NCI-H2081 (cell line): ENCODE measurements around the gene CRACR2A.

ENCODE experiments used
- DNase-seq, 2 experiments: peaks; one replicate each; lab custom pipeline; 2025; lab: John Stamatoyannopoulos, UW

Gene CRACR2A

GRCh38 chr12:3651585-3652424, 101.1 kb downstream of the CRACR2A start:
- no peak for DNase-seq

DNA sequence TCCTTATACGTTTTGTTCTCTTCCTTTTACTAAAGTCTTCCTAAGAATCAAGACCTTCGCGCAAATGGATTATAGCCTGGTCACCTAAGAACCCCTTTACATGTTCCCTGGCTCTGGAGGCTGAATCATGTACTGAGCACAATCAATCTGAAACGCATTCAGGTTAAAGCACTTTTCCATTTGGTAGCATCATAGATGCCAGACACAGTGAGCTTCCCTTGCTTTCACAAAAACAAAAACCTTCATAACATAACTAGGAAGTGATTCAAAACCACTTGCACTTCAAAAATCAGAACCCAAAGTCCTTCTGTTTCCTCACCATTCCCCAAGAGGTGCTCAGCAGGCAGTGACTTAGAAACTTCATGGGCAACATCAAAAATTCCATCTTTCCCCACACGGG, 105.4 kb downstream of the CRACR2A start:
- no peak for DNase-seq

- no peak for DNase-seq
Measured at GRCh38 chr12:3646561-3647241, 106.2 kb downstream of the CRACR2A start.

DNA sequence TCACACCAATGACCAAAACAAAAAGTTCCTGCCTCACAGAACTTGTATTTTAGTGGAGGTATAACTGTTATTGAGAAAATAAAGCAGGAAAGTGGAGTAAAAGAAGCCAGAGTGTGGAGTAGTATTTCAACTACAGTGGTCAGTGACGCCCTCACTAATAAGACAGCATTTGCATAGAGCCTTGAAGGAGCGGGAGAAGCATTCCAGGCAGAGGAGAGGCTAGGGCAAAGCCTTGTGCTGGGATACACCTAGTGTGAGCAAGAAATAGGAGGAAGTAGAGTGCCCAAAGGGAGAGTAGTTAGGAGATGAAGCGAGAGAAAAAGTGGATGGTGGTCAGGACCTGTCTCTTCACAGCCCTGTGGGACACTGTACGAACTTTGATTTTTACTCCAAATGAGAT, 107.8 kb downstream of the CRACR2A start:
- no peak for DNase-seq

DNA sequence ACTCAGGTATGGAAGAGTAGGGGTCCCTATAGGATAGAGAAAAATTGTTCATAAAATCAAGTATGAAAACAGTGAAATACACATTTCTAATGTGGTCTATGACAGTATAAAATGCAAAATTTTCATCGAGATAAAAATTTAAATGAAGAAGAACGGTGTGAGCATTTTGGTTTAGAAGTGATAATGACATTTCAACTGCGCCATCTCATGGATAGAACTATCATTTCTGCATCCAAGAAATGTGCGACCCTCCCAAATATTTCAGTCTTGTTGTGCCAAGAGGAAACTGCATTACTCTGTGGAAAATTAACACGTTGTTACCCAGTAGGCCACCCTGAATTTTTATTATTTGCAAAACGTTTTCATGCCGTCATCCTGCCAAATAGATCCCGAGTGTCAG, 108.8 kb downstream of the CRACR2A start:
- peak in 1 of 2 experiments; percentile 6 for DNase-seq

GRCh38 chr12:3641428-3642018, 111.4 kb downstream of the CRACR2A start:
- no peak for DNase-seq

DNA sequence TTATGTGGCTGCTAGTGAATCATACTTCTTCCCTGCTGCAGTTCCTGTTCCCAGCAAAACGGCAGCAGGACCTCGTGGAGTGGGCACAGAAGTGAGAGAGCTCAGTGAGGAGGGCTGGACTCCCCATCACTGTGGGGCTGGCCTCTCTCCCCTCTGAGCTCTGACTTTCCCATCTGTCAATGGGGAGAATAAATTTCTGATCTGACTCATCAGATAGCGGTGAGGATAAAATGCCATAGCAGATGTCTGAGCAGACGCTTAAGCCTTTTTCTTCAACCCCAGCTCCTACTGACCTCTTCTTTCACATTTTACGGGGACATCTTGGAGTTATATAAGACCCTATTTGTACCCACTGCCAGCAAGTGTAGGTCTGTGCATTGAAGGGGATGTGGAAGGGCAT, 116.6 kb downstream of the CRACR2A start:
- no peak for DNase-seq

GRCh38 chr12:3634348-3634747, 118.6 kb downstream of the CRACR2A start:
- DNase-seq = no peak

GRCh38 chr12:3633396-3633795, 119.5 kb downstream of the CRACR2A start:
- DNase-seq = no peak

- DNase-seq = no peak
Measured at GRCh38 chr12:3632754-3633153, 120.2 kb downstream of the CRACR2A start.

GRCh38 chr12:3632256-3632655, 120.7 kb downstream of the CRACR2A start:
- DNase-seq = no peak

DNA sequence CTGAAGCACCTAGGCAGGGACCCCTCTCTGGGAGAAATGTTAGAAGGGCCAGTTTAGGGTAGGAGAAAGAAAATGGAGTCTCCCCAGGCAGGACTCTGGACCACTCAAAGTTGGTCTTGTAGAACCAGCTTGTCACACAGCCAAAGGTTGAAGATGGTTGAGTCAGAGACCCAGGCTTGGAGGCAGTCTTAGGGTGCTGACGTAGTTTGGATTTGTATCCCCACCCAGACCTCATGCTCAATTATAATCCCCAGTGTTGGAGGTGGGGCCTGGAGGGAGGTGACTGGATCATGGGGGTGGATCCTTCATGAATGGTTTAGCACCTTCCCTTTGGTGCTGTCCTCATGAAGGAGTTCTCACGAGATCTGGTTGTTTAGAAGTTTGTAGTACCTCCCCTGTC, 121.2 kb downstream of the CRACR2A start:
- no peak for DNase-seq

DNA sequence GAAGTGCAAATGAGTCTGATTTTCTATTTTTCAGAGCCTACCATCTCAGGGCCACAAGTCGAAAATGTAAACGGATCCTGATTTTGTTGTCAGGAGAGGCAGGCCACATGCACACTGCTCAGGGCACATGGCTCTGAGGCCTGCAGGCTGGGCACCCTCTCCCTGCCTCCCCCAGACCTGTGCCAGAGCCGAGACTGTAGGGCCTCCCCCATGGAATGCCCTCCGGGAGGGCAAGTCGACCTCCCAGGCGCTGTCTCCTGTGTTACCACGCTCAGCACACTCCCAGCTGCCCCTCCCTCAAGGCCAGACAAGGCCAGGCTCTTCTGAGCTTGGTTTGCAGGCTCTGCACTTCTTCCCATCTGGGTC, 121.7 kb downstream of the CRACR2A start:
- DNase-seq = no peak

- no peak for DNase-seq
Measured at GRCh38 chr12:3630621-3631271, 122.2 kb downstream of the CRACR2A start.

DNA sequence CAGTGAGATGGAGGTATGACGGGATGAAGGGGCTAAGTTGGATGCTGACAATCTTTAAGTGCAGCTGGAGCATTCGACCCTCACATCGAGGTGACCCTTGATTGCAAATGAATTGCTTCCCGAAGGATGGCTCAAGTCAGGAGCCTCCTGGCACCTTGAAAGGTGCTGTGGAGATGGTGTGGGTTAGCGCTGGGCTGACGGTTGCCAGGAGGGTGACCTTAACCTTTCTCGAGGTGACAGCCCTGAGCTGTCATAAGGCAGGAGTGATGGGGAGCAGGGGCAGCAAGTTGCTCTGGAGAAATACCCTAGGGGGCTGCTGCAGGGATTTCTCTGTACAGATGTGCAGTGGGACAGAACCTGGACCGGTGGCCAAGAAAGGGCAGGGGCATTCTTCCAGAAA, 122.8 kb downstream of the CRACR2A start:
- no peak for DNase-seq

GRCh38 chr12:3629057-3629830, 123.7 kb downstream of the CRACR2A start:
- no peak for DNase-seq

- DNase-seq = no peak
Measured at GRCh38 chr12:3628629-3629028, 124.3 kb downstream of the CRACR2A start.

- no peak for DNase-seq
Measured at GRCh38 chr12:3627336-3627735, 125.6 kb downstream of the CRACR2A start.

GRCh38 chr12:3624273-3624672, 128.6 kb downstream of the CRACR2A start:
- no peak for DNase-seq

DNA sequence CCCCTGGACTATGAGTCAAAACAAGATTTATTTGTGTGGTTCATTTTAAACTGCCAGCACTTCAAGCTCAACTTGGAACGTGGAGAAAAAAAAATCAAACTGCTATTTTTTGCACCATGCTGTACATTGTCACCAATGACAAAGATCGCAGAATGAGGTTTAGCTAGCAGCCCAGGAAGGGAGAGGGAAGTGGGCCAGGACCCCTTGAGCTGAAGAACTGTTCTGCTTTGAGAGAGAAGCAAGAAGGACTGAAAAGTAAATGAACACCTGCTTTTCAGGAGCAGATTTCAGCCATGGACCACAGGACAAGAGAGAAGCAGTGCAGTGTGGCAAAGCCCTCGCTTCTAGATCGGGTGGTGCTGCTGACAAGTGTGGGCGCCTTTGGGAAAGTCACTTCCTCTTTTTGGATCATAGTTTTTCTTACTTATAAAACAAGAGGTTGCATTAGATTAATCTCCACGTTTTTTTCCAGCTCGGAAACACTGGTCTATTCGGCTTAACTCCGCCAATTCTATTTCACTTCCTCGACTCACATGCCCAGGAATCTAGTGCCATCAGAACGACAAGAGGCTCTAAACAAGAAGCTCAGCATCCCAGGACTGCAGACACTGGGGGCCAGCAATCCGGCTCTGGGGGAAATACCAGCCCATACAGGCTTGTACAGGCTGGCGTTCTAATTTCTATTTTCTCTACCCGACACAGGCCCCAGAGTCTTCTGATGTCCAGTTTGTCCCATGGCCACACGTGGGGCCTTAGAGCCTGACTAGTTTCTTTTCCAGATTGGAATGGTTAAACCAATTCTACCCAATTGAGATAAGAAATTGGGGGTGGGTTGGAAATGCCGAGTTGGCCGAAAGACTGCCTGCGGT, 129.9 kb downstream of the CRACR2A start:
- DNase-seq = no peak
